AG09309 (cell line): ENCODE measurements around the gene CPT1C.

Source experiments
- DNase-seq: peaks from one replicate; pipeline ENCODE4 v3.0.0-alpha.2; 2010; ENCODE audit warnings: low read depth
- H3K4me3 ChIP-seq: 2 replicates; pipeline ENCODE4 v1.5.1; 2011; ENCODE audit warnings: mild to moderate bottlenecking, low read depth, low read length, moderate library complexity; ENCODE audit not compliant: control insufficient read depth
- CTCF ChIP-seq: IDR thresholded peaks from 2 replicates; pipeline ENCODE4 v1.5.1; 2011; ENCODE audit warnings: mild to moderate bottlenecking, low read depth, low read length, inconsistent platforms; ENCODE audit not compliant: insufficient read depth, control insufficient read depth; ENCODE audit errors: missing control alignments

CPT1C gene

GRCh38 chr19:49655570-49656455 lies 35.1 kb upstream of the CPT1C start:
- no peak for DNase-seq
- no peak for TF ChIP-seq CTCF
- no peak overlapping the region for H3K4me3 ChIP-seq

GRCh38 chr19:49656456-49657109 lies 34.3 kb upstream of the CPT1C start:
- no peak for DNase-seq
- H3K4me3 ChIP-seq = no peak overlapping the region
- TF ChIP-seq CTCF = no peak

- no peak for DNase-seq
- H3K4me3 ChIP-seq = no peak overlapping the region
- TF ChIP-seq CTCF = no peak
Measured at GRCh38 chr19:49657493-49658138, 33.3 kb upstream of the CPT1C start.

GRCh38 chr19:49658139-49658517 lies 32.8 kb upstream of the CPT1C start:
- H3K4me3 ChIP-seq = no peak overlapping the region
- DNase-seq = no peak
- TF ChIP-seq CTCF = no peak

- no peak overlapping the region for H3K4me3 ChIP-seq
- DNase-seq = no peak
- TF ChIP-seq CTCF = no peak
Measured at GRCh38 chr19:49658566-49659442, 32.1 kb upstream of the CPT1C start.
